DOHH2 (cell line): ENCODE measurements around the gene CSMD2.

Source experiments
- CTCF ChIP-seq: fragments of 200-600 bp; sonication (generic); IDR thresholded peaks from one replicate; pipeline ENCODE4 v1.5.1; 2014; ENCODE audit warnings: antibody characterized with exemption, mild to moderate bottlenecking, low read depth, low read length; ENCODE audit not compliant: poor library complexity, severe bottlenecking
- EZH2phosphoT487 ChIP-seq: fragments of 200-600 bp; sonication (generic); IDR thresholded peaks from 2 replicates; pipeline ENCODE4 v1.6.1; 2017; ENCODE audit warnings: borderline replicate concordance, mild to moderate bottlenecking, antibody characterized with exemption, low read length, moderate library complexity, mixed read lengths

GRCh38 chr1:34101151-34101550 lies 63.9 kb downstream of the CSMD2 start:
- no peak for TF ChIP-seq CTCF
- TF ChIP-seq EZH2phosphoT487, result no peak
